ENCODE data around the gene GRM8. TPM values are rescaled to one million over a fixed set of nuclear protein-coding genes. Genes with fewer than 3 reads are reported as not detected.

The GRM8 gene
- total RNA-seq, 1 experiment from 2014 or later: not detected

DNA sequence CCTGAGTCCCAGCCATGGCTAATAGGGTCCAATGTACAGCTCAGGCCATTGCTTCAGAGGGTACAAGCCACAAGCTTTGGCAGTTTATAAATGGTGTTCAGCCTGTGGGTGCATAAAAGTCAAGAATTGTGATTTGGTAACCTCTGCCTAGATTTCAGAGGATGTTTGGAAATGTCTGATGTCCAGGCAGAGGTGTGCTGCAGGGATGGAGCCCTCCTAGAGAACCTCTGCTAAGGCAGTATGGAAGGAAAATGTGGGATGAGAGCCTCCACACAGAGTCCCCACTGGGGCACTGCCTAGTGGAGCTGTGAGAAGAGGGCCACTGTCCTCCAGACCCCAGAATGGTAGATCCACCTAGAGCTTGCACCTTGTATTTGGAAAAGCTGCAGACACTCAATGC, 779.9 kb downstream of the GRM8 start:
- DNase-seq (ENCODE audit: extremely low read depth, low read depth): no peak

DNA sequence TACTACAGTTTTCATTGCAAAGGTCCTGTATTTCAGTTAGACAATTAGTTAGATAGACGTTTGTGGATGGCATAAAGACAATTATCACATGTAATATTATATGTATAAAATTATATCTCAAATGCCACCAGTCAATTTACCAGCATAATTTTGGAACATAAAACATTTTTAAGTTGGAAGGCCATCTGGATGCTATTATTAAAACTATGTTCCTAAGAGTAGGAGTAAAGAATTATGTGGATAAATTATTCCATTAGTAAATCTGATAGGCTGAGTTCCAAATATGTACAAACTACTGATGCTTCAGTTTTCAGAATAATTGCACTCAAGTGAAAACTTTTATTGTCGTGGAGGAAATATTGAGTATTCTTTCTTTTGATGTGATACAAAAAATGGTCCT, 790.3 kb downstream of the GRM8 start:
- no peak for DNase-seq (ENCODE audit: extremely low read depth, low read depth)

DNA sequence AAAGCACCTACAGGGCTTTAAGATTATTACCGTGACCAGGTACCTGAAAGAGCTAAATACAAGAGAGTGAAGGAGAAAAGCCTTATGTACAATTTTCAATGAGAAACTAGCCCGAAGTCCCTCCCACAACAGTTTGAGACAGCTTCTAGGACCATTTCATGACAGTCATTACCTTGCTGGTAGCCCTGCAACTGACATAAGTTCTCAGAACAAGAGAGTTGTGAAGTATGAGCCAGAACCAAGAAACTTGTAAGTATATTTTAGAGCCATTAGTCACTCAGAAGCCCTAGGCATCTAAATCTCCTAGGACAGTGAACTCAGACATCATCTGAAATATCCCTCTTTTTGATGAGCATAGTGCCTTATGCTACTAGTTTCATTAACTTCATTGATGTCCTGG, 792.1 kb downstream of the GRM8 start:
- DNase-seq (ENCODE audit: extremely low read depth, low read depth): no peak

DNA sequence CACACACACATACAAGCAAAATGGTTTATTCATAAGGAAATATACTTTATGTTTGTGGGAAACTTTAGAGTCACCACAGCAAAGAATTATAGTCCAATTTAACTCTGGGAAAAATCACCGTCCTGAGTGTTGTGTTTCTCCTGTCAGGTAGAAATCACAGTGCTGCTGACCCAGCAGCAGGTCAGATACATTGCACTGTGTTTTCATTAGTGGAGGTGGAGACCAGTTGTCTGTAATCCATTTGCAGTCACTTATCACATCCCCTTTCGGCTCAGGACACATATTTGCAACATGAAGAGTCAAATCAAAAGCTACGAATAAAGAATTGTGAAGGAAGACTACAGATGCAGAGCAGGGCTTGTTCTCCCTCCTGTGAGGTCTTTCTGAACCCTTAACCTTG, 799.6 kb downstream of the GRM8 start:
- no peak for DNase-seq (ENCODE audit: extremely low read depth, low read depth)

DNA sequence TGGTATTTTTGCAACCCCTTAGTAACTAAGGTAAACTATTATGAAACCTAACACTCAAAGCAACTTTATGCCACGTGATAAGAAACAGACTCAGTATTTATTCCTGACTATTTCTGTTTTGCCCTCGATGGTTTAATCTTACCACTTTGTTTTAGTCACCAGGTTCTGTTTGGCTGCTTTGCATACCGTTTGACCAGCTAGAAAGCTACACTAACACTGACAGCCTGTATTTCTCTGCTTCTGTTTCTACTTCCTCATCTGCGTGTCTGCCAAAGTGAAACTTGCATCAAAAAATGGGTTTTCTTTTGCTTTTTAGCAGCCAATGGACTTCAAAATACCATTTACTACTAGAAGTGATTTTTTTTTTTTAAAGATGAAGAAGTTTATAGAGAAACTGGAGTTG, 802.5 kb downstream of the GRM8 start:
- no peak for DNase-seq (ENCODE audit: extremely low read depth, low read depth)

DNA sequence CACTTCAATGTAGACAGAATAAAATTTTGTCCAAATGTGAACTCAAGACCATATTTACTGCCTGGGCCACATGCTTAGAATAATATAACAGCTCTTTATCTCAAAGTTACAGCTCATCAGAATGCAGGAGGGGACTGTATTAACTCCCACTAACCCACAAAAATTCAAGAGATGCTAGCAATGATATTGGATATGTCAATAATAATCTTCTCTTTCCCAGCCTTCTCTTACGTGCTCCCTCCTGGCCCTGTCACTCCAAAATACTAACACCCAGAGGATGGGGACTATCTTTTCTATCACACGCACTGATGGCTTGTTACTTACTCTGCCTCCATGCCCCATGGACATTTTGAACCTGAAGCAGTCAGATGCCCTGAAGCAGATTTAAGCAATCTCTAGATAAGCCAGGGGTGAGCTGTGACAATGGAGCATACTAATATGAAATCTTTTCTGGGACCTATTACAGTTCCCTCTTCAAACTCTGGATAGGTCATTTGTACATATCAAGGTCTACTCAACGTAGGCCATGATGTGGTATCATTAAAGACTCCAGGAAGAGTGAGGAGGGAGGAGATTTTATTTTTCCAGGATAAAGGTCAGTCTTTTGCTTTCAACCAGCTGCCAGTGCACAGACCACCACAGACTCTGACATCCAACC, 803.0 kb downstream of the GRM8 start:
- no peak for DNase-seq (ENCODE audit: extremely low read depth, low read depth)

DNA sequence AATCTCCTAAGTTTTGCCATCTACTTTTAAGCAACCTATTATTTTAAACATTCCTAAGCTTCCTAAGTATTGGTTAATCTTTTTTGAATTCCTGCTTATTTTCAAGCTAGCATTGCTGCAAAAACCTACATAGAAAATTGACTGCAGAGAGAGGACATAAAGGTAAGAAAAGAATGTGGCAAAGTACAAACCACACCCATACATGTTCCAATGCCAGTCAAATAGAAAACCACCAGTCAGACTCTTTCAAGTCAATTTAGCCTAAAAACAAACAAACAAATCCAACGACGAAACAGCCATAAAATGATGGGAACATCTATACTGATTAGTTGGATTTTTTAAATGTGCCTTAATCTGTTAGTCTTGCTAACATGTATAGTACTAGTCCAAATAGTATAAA, 804.8 kb downstream of the GRM8 start:
- DNase-seq (ENCODE audit: extremely low read depth, low read depth): no peak

DNA sequence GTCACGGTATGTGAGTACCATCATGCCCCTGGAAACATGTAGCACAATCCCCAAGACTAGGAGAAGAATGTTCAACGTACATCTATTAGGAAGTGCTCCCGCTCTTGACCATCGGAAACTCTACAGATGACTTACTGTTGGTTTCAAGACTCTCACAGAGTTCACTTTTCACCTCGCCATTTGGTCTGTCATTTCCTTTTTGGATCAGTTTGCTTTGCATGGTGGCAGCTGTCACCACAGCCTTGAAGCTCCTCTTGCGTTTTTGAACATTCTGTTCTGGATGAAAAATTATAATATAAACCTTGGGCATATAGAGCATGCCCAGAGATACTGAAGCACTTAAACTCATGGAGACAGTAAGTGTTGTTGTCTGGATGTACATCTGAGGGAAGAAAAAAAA, 806.8 kb downstream of the GRM8 start:
- DNase-seq (ENCODE audit: extremely low read depth, low read depth): no peak

DNA sequence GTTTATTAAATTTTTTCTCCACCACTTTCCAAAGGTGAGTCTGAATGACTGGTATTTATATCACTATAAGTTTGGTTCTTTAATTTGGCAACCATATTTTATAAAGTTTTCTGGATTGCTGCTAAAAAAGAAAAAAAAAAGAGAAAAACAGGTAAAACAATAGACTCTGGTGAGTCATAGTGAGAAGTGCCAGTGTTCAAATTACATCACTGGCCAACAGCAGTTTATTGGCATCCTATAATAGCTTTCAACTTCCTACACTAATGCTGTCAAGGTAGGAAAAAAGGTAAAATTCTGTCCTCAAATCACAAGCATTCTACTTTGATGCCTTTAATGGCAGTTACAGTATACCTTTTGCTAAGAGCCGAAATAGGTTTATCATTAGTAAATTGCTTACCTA, 808.8 kb downstream of the GRM8 start:
- no peak for DNase-seq (ENCODE audit: extremely low read depth, low read depth)

DNA sequence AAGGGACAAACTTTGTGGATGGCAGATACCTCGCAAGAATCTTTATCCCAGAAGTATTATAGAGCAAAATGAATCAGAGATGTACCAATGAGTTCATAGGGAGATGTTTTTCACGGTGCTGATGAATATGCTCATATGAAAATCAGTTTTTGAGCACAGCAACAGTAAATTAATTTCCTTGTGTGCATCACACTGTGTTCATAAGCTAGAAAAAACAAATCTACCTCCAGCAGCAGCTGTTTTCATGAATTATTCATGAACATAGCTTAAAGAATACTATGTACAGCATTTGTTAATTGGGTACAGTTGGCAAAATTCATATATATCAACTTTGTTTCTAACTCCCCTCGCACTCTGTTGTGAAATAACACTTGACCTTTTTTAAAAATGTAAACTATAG, 809.8 kb downstream of the GRM8 start:
- DNase-seq (ENCODE audit: extremely low read depth, low read depth): no peak

DNA sequence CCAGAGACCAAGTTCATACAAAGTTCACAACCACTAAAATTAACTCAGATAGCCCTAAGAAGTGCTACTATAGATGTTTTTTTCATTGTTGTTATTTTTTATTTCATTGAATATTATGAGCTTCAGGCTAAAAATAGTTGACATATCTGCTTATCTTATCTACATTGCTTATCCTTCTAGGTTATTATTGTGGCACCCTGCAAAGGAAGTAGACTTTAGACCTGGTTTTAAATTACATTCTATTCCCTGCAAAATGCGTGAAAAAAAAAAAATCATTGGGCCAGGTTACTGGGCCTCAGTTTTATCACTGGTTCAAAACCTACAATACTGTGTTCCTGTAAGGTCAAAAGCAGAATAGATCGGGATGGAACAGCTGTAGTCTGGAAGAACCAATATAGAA, 811.0 kb downstream of the GRM8 start:
- no peak for DNase-seq (ENCODE audit: extremely low read depth, low read depth)

DNA sequence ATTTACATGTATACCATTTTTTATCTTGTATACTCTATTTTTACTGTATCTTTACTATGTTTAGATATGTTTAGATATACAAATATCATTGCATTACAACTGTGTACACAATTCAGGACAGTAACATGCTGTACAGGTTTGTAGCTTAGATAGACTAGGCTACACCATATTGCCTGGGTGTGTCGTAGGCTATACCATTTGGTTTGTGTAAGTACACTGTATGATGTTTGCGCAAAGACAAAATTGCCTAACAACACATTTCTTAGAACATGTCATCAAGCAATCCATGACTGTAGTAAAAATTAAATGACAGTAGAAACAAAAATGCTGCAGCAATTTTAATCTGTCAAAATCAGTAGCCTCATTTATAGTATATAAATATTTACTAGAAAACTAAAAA, 812.2 kb downstream of the GRM8 start:
- no peak for DNase-seq (ENCODE audit: extremely low read depth, low read depth)

DNA sequence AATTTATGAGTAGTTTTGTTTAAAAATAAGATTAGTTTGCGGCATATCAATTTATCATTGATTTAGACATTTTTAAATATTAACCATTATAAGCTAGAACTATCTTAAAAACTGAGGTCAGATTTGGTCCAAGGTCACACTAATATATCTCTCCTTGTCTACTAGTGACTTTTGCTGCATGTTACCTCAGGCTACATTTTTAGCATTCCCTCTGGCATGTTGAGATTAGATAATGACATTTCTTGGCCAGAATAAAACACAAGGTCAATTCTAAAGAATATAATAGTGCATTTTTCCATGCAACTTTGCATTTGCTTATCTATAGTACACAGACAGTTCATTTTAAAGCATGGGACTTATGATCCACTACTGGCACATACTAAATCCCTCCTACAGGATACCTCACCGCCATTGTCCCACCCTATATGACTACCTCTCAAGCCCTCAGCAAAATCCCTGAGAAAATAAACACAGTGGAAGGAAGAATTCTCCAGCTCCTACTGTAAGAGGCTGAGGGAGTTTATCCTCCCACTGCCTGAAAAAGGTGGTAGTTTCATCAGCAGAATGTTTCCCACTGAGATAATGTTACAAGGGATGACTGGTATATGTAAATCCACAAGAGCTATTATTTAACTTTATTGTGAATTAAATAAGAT, 816.4 kb downstream of the GRM8 start:
- no peak for DNase-seq (ENCODE audit: extremely low read depth, low read depth)

DNA sequence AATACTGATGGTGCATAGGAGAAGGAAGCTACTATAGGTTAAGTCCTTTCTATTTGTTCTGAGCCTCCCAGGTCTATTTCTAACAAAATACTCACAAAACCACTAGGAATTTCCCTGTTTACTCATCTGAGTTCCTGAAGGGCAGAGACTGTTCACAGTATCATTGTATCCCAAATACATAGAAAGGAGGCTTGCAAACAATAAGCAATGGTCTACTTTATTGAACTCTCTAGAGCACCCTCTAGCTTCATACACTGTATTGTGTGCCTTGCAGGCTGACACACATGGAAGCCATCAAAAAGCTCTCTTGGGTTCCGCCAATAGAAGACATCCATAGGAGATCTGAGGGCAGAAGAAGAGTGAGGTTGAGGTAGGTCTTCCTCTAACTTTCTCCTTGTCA, 826.1 kb downstream of the GRM8 start:
- no peak for DNase-seq (ENCODE audit: extremely low read depth, low read depth)

DNA sequence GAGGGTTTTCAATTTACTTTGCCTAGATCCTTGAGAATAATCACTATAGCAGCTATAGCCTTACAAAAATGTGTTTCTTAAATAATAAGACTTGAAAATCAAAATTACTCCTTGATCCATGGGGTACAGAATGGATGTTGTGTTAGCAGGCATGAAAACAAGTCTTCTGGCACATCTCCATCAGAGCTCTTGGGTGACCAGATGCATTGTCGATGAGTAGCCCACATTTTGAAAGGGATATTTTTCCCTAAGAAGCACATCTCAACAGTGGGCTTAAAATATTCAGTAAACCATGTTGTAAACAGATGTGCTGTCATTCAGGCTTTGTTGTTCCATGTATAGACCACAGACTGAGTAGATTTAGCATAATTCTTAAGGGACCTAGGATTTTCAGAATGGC, 827.8 kb downstream of the GRM8 start:
- DNase-seq (ENCODE audit: extremely low read depth, low read depth): no peak

DNA sequence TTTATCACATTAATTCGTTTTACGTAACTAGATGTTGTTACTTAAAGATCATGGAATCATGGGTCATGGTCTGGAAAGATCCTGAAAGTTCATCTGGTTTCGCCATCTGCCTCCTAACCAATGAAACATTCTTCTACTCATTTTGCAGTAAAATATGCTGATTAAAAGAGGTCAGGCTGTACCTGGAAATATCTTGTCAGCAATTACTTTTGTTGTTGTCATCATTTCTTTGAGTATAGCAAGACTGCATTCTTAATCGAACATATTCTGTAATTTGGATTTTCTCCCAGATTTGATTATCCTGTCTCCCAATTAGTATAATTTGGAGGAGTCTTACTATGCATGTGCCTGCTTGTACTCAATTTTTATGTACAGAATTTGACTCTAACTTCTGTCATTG, 833.7 kb downstream of the GRM8 start:
- no peak for DNase-seq (ENCODE audit: extremely low read depth, low read depth)

DNA sequence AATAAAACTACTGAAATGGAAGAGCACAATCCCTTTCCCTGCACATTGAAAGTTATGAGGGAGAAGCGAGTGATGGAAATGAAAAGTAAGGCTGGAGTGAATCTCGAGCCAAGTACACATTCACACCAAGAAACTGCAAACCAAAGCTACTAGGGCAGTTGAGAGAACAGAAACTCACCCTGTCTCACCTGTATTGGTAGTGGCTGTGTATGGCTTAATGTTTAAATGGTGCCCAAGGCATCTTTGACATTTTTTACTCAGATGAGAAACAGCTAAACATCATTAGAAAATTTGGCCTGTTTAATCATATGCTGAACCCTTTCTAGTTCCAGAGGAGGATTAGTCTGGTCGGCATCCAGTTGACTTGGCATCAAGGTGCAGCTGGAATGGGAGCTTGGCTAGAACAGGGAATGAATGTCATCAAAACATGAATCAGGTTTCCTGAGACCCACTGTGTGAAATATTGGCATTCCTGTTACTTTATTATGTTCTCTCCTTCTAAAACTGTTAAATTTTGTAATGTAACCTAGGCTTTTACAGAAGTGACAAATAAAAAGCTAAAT, 840.8 kb downstream of the GRM8 start:
- no peak for DNase-seq (ENCODE audit: extremely low read depth, low read depth)

DNA sequence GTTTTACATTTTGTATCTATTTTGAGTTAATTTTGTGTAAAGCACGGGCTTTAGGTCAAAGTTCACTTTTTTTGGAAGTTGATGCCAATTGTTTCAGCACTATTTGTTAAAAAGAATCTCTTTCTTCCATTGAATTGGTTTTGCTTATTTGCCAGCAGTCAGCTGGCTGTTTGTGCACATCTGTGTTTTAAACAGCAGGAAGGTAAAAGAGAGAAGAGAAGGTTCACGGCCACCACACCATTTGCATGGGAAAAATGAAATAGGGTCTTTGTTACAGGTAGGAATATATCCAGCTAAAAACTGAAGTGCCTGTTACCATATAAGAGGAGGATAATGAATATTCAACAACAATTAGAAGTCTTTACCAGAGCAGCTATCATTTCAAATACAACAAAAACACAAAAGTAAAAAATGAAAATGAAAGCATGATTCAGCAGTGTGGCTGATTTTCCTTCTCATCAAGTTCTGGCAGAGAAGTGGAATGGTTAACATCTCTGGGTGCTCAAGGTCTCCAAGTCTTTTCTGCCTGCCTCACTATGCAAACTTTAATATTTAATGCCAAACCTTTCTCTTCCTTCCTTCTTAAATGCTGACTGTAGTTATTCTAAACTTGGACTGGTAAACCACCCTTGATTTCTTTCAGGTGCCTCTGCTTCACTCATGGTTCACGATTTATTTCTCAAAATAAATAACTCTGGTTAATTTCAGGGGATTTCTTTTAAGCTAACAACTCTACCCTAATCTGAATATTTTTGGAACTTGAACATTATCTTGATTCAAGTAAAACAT, 841.5 kb downstream of the GRM8 start:
- peak; percentile 9 for DNase-seq (ENCODE audit: extremely low read depth, low read depth)

DNA sequence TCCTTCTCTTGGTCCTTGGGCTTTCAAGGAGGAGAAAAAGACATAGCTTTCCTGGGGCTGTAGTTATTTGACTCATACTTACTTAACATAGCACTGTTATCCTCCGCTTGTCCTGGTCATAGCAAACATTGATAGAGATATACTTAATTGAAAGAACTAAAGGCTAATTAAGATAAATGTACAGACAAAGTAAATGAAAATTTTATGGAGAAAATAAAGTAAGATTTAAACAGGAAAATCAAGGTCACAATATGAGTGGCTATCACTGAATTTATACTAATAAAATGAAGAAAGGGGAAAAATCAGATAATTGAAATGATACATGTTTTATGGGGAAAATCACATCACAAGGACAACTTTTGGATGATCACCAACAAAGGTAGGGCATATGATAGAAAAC, 849.7 kb downstream of the GRM8 start:
- DNase-seq (ENCODE audit: extremely low read depth, low read depth): no peak

DNA sequence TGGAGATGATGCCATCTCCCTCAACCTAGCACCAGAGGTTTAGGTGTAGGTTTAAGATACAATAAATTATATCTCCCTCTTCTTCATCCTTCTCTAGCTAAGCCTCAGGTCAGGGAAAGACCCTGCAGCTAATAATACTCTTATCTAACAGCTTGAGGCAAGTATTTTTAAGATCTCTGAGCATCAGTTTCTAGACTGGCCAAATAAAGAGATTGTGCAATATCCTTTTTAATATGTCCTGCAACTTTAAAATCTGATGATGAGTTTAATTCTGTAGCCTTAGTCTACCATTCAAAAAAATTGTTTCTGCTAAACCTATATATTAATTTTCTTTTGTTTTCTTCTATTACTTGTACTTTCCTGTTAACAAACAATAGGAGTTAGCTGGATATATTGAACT, 850.8 kb downstream of the GRM8 start:
- no peak for DNase-seq (ENCODE audit: extremely low read depth, low read depth)

DNA sequence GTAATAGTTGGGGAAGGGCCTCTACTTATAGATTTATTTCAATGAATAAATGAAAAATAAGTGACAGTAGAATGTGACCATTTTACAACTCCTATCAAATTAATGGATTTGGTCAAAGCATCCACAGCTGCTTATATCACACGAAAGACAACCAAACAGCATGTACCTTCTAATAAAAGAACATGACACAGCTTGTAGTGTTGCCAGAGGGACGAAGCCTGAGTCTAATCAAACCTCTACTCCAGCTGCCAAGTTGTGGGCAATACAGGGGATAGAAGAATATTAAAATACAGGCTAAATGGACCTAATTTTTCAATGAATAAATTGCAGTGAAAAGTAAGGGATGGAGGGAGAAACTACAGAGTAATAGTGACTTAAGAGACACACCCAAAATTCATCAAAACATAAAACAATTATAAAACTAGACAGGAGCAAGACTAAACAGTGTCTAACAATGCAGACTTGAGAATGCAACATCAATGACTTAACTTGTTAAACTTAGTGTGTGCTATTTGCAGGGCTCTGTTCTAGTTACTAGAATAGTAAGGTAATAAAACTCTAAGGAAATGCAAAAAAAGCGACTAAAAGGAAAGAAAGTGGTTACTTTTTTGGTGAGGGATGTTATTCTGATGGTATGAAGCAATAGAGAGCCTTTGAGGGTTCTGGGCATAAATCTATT, 853.8 kb downstream of the GRM8 start:
- no peak for DNase-seq (ENCODE audit: extremely low read depth, low read depth)

Data from NCI-H460 (cell line).